K562 (cell line): ENCODE results near the gene EMX1. TPM values are rescaled to one million over a fixed set of nuclear protein-coding genes. Genes with fewer than 3 reads are reported as not detected.

Experiments used
- BMI1 ChIP-seq: fragments of 150-350 bp; IDR thresholded peaks from 2 replicates; pipeline ENCODE4 v1.6.1; 2014; ENCODE audit warnings: low read length
- COPS2 ChIP-seq: fragments of 450-650 bp; conservative IDR thresholded peaks from 2 replicates; pipeline ENCODE4 v1.6.1; 2016; ENCODE audit warnings: mild to moderate bottlenecking, moderate library complexity
- RBM15 ChIP-seq: fragments of 200-400 bp; formaldehyde crosslinking; IDR thresholded peaks from 2 replicates; pipeline ENCODE4 v1.6.1; 2018; ENCODE audit warnings: mild to moderate bottlenecking, low read length, moderate library complexity; ENCODE audit not compliant: insufficient read depth
- SRF ChIP-seq, 2 experiments: fragments of 250-450, 450-650 bp in 1 of 2; sonication (Bioruptor Pico) in 1 of 2; sonication (generic) in 1 of 2; formaldehyde crosslinking; IDR thresholded peaks; 2 replicates each; pipeline versions ENCODE4 v1.5.0 to v1.5.1; 2020 to 2022; ENCODE audit warnings: mild to moderate bottlenecking in 1 of 2, missing genetic modification reagents in 1 of 2
- ZNF354B ChIP-seq: fragments of 250-450 bp; sonication (Bioruptor Pico); IDR thresholded peaks from 2 replicates; pipeline ENCODE4 v1.4.0; 2020
- ZNF41 ChIP-seq: fragments of 250-450 bp; sonication (Bioruptor Pico); conservative IDR thresholded peaks from 2 replicates; pipeline ENCODE4 v1.4.0; 2020; ENCODE audit warnings: mild to moderate bottlenecking
- polyA plus RNA-seq, 8 experiments: library from polyadenylated mRNA; depleted of rRNA in 4 of 8; stranded (reverse) in 5 of 8; unstranded in 3 of 8; fragments of >200 nt; fragmentation: Nextera tagmentation in 2 of 8; fragmentation: Illumina TruSeq in 1 of 8; extraction: Ambion mirVana in 2 of 8; extraction: Trizol in 1 of 8; gene quantifications; 2 replicates each; pipeline versions ENCODE4 v1.2.1 to v1.2.3, GENCODE V29; 2011 to 2014; ENCODE audit warnings: inconsistent platforms in 1 of 8, missing spikeins in 1 of 8
- total RNA-seq, 7 experiments: library from RNA; depleted of rRNA in 6 of 7; stranded (reverse); fragments of >200 nt in 6 of 7; fragmentation: Illumina TruSeq in 2 of 7; extraction: Trizol in 2 of 7; gene quantifications; 2 replicates each; pipeline versions ENCODE4 v1.2.1 to v1.2.3, GENCODE V29; 2011 to 2021; ENCODE audit warnings: low replicate concordance in 1 of 7
- TF ChIP-seq, protein P1 (sequence below): fragments of 450-650 bp; IDR thresholded peaks from 2 replicates; pipeline ENCODE4 v1.6.1; 2016; ENCODE audit warnings: mild to moderate bottlenecking, moderate library complexity

EMX1 gene
- total and polyA plus RNA-seq, 9 of the 15 experiments (the other 6 are each of a cell fraction or from before 2014, with no cell fraction given): 0.10 to 0.32 (median 0.21) TPM; not detected in 6

DNA sequence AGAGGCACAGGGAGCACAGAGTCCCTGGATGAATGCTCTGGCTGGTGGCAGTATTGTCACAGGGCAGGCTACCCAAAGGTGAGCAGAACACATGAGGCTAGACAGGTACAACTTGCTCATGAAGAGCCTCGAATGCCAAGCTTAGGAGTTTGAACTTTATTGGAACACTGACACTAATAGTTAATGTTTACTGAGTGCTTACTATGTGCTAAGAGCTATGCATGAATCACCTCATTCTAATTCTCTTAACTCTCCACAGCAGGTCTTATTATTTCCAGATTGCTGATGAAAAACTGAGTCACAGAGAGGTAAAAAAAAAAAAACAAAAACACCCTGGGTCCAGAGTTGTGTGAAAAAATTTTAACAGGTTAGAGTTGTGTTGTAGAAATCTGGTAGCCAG, 6.1 kb upstream of the EMX1 start (continued):
- TF ChIP-seq, protein P1, sequence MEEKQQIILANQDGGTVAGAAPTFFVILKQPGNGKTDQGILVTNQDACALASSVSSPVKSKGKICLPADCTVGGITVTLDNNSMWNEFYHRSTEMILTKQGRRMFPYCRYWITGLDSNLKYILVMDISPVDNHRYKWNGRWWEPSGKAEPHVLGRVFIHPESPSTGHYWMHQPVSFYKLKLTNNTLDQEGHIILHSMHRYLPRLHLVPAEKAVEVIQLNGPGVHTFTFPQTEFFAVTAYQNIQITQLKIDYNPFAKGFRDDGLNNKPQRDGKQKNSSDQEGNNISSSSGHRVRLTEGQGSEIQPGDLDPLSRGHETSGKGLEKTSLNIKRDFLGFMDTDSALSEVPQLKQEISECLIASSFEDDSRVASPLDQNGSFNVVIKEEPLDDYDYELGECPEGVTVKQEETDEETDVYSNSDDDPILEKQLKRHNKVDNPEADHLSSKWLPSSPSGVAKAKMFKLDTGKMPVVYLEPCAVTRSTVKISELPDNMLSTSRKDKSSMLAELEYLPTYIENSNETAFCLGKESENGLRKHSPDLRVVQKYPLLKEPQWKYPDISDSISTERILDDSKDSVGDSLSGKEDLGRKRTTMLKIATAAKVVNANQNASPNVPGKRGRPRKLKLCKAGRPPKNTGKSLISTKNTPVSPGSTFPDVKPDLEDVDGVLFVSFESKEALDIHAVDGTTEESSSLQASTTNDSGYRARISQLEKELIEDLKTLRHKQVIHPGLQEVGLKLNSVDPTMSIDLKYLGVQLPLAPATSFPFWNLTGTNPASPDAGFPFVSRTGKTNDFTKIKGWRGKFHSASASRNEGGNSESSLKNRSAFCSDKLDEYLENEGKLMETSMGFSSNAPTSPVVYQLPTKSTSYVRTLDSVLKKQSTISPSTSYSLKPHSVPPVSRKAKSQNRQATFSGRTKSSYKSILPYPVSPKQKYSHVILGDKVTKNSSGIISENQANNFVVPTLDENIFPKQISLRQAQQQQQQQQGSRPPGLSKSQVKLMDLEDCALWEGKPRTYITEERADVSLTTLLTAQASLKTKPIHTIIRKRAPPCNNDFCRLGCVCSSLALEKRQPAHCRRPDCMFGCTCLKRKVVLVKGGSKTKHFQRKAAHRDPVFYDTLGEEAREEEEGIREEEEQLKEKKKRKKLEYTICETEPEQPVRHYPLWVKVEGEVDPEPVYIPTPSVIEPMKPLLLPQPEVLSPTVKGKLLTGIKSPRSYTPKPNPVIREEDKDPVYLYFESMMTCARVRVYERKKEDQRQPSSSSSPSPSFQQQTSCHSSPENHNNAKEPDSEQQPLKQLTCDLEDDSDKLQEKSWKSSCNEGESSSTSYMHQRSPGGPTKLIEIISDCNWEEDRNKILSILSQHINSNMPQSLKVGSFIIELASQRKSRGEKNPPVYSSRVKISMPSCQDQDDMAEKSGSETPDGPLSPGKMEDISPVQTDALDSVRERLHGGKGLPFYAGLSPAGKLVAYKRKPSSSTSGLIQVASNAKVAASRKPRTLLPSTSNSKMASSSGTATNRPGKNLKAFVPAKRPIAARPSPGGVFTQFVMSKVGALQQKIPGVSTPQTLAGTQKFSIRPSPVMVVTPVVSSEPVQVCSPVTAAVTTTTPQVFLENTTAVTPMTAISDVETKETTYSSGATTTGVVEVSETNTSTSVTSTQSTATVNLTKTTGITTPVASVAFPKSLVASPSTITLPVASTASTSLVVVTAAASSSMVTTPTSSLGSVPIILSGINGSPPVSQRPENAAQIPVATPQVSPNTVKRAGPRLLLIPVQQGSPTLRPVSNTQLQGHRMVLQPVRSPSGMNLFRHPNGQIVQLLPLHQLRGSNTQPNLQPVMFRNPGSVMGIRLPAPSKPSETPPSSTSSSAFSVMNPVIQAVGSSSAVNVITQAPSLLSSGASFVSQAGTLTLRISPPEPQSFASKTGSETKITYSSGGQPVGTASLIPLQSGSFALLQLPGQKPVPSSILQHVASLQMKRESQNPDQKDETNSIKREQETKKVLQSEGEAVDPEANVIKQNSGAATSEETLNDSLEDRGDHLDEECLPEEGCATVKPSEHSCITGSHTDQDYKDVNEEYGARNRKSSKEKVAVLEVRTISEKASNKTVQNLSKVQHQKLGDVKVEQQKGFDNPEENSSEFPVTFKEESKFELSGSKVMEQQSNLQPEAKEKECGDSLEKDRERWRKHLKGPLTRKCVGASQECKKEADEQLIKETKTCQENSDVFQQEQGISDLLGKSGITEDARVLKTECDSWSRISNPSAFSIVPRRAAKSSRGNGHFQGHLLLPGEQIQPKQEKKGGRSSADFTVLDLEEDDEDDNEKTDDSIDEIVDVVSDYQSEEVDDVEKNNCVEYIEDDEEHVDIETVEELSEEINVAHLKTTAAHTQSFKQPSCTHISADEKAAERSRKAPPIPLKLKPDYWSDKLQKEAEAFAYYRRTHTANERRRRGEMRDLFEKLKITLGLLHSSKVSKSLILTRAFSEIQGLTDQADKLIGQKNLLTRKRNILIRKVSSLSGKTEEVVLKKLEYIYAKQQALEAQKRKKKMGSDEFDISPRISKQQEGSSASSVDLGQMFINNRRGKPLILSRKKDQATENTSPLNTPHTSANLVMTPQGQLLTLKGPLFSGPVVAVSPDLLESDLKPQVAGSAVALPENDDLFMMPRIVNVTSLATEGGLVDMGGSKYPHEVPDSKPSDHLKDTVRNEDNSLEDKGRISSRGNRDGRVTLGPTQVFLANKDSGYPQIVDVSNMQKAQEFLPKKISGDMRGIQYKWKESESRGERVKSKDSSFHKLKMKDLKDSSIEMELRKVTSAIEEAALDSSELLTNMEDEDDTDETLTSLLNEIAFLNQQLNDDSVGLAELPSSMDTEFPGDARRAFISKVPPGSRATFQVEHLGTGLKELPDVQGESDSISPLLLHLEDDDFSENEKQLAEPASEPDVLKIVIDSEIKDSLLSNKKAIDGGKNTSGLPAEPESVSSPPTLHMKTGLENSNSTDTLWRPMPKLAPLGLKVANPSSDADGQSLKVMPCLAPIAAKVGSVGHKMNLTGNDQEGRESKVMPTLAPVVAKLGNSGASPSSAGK: no peak
- no peak for TF ChIP-seq RBM15
- TF ChIP-seq ZNF41 (CRISPR knock-in tag): no peak
- no peak for TF ChIP-seq SRF (CRISPR knock-in tag; IDR thresholded peaks at IDR 0.05)
- no peak for TF ChIP-seq COPS2
- no peak for TF ChIP-seq ZNF354B (CRISPR knock-in tag)
- TF ChIP-seq BMI1: no peak
